Chondrocyte (in vitro differentiated cells): ENCODE results near the gene PARD3B. TPM values are rescaled to one million over a fixed set of nuclear protein-coding genes. Genes with fewer than 3 reads are reported as not detected.

ENCODE experiments used
- DNase-seq: peaks from one replicate; pipeline ENCODE4 v3.0.0; 2021; ENCODE audit warnings: mixed read lengths, low spot score
- H3K27ac Mint-ChIP-seq: one replicate; pipeline ENCODE4 v1.8.0; 2021; ENCODE audit warnings: mild to moderate bottlenecking, moderate library complexity, mixed read lengths; ENCODE audit not compliant: unreplicated experiment
- H3K27me3 Mint-ChIP-seq: 2 replicates; pipeline ENCODE4 v1.8.0; 2021; ENCODE audit warnings: low read depth, mixed read lengths
- H3K36me3 Mint-ChIP-seq: 2 replicates; pipeline ENCODE4 v1.8.0; 2021; ENCODE audit warnings: low read depth, mixed read lengths
- H3K4me1 Mint-ChIP-seq: 2 replicates; pipeline ENCODE4 v1.8.0; 2021; ENCODE audit warnings: low read depth, mild to moderate bottlenecking, mixed read lengths
- H3K4me3 Mint-ChIP-seq: one replicate; pipeline ENCODE4 v1.8.0; 2021; ENCODE audit warnings: mild to moderate bottlenecking, moderate library complexity, mixed read lengths; ENCODE audit not compliant: unreplicated experiment
- H3K9me3 Mint-ChIP-seq: 2 replicates; pipeline ENCODE4 v1.8.0; 2021; ENCODE audit warnings: low read depth, mixed read lengths
- CTCF ChIP-seq: fragments of 200-600 bp; sonication (generic); IDR thresholded peaks from 2 replicates; pipeline ENCODE4 v1.5.0; 2021; ENCODE audit warnings: antibody characterized with exemption, mild to moderate bottlenecking, moderate library complexity
- total RNA-seq: library from RNA; stranded (reverse); gene quantifications from 3 replicates; pipeline ENCODE4 v1.2.1, GENCODE V29; 2021

PARD3B gene
- total RNA-seq, 1 donor from 2014 or later = 24.9 TPM

- no peak for TF ChIP-seq CTCF
- peaks cover 13% of the 10 kb centered on the region for H3K4me1 Mint-ChIP-seq
- DNase-seq = no peak
- H3K36me3 Mint-ChIP-seq = peaks cover 3% of the 10 kb centered on the region
- H3K27me3 Mint-ChIP-seq = no peaks in the 10 kb centered on the region
- no peak overlapping the region for H3K27ac Mint-ChIP-seq
- H3K9me3 Mint-ChIP-seq = peaks cover 17% of the 10 kb centered on the region
- H3K4me3 Mint-ChIP-seq = no peak overlapping the region
Measured at GRCh38 chr2:205010196-205010595, 464.9 kb downstream of the PARD3B start.

- no peak overlapping the region for H3K27ac Mint-ChIP-seq
- peaks cover 13% of the 10 kb centered on the region for H3K9me3 Mint-ChIP-seq
- no peak overlapping the region for H3K4me3 Mint-ChIP-seq
- H3K4me1 Mint-ChIP-seq = peaks cover 13% of the 10 kb centered on the region
- DNase-seq = no peak
- peaks cover 6% of the 10 kb centered on the region for H3K36me3 Mint-ChIP-seq
- TF ChIP-seq CTCF = no peak
- no peaks in the 10 kb centered on the region for H3K27me3 Mint-ChIP-seq
Measured at GRCh38 chr2:205011031-205011430, 465.8 kb downstream of the PARD3B start.

GRCh38 chr2:205012961-205013360 is 467.7 kb downstream of the PARD3B start:
- no peak for TF ChIP-seq CTCF
- Mint-ChIP-seq H3K4me3 (no peak overlapping the region), H3K27ac (no peak overlapping the region), H3K27me3 (no peaks in the 10 kb centered on the region), H3K9me3 (peaks cover under 1% of the 10 kb centered on the region), H3K36me3 (peaks cover 2% of the 10 kb centered on the region), H3K4me1 (peaks cover 13% of the 10 kb centered on the region)
- no peak for DNase-seq

- Mint-ChIP-seq H3K4me3 (no peak overlapping the region), H3K9me3 (no peaks in the 10 kb centered on the region), H3K4me1 (peaks cover 9% of the 10 kb centered on the region), H3K27me3 (no peaks in the 10 kb centered on the region), H3K27ac (no peak overlapping the region), H3K36me3 (peaks cover 2% of the 10 kb centered on the region)
- no peak for DNase-seq
- no peak for TF ChIP-seq CTCF
Measured at GRCh38 chr2:205013586-205013985, 468.3 kb downstream of the PARD3B start.

- no peak for DNase-seq
- TF ChIP-seq CTCF = no peak
- peaks cover 2% of the 10 kb centered on the region for H3K36me3 Mint-ChIP-seq
- no peaks in the 10 kb centered on the region for H3K27me3 Mint-ChIP-seq
- no peak overlapping the region for H3K27ac Mint-ChIP-seq
- peaks cover 6% of the 10 kb centered on the region for H3K4me1 Mint-ChIP-seq
- H3K9me3 Mint-ChIP-seq = no peaks in the 10 kb centered on the region
- H3K4me3 Mint-ChIP-seq = no peak overlapping the region
Measured at GRCh38 chr2:205014201-205014600, 468.9 kb downstream of the PARD3B start.
